ENCODE results near the gene TMEM175.

GRCh38 chr4:951186-951585, 18.9 kb downstream of the TMEM175 start:
- no peak for TF ChIP-seq CTCF (IDR thresholded peaks at IDR 0.05)
- TF ChIP-seq POLR2A (IDR thresholded peaks at IDR 0.05) = no peak
- no peak for TF ChIP-seq POLR2AphosphoS5 (IDR thresholded peaks at IDR 0.05)

Data from prostate gland (tissue), 2 donors.